H9 (cell line): Measurements from ENCODE around the gene USP14. TPM values are rescaled to one million over a fixed set of nuclear protein-coding genes. Genes with fewer than 3 reads are reported as not detected.

ENCODE experiments used
- DNase-seq: peaks from one replicate; pipeline ENCODE4 v3.0.0-alpha.2; 2017
- H2AFZ ChIP-seq: one replicate; pipeline ENCODE4 v1.6.1; 2013; ENCODE audit warnings: mild to moderate bottlenecking, low read length, control low read depth, moderate library complexity
- H2AK5ac ChIP-seq: 2 replicates; pipeline ENCODE4 v1.6.1; 2013; ENCODE audit warnings: low read length, control low read depth, mixed read lengths; ENCODE audit not compliant: insufficient read length
- H2BK120ac ChIP-seq: one replicate; pipeline ENCODE4 v1.6.1; 2013; ENCODE audit warnings: low read depth, mild to moderate bottlenecking, low read length, control low read depth, inconsistent platforms; ENCODE audit not compliant: poor library complexity, severe bottlenecking
- H2BK12ac ChIP-seq: 2 replicates; pipeline ENCODE4 v1.6.1; 2013; ENCODE audit warnings: low read length, control low read depth, mixed read lengths, low read depth; ENCODE audit not compliant: insufficient read length
- H2BK15ac ChIP-seq: 2 replicates; pipeline ENCODE4 v1.6.1; 2013; ENCODE audit warnings: low read depth, low read length, control low read depth
- H2BK20ac ChIP-seq: one replicate; pipeline ENCODE4 v1.6.1; 2013; ENCODE audit warnings: low read depth, mild to moderate bottlenecking, low read length, control low read depth, inconsistent platforms; ENCODE audit not compliant: poor library complexity, severe bottlenecking
- H2BK5ac ChIP-seq: 2 replicates; pipeline ENCODE4 v1.6.1; 2013; ENCODE audit warnings: low read length, control low read depth, mixed read lengths; ENCODE audit not compliant: insufficient read length
- H3K14ac ChIP-seq: 2 replicates; pipeline ENCODE4 v1.6.1; 2013; ENCODE audit warnings: low read length, control low read depth; ENCODE audit not compliant: insufficient read depth
- H3K18ac ChIP-seq: 2 replicates; pipeline ENCODE4 v1.6.1; 2013; ENCODE audit warnings: low read depth, mild to moderate bottlenecking, mixed read lengths, low read length, control low read depth; ENCODE audit not compliant: insufficient read length
- H3K23ac ChIP-seq: 2 replicates; pipeline ENCODE4 v1.6.1; 2013; ENCODE audit warnings: low read length, control low read depth, mixed read lengths, low read depth; ENCODE audit not compliant: insufficient read length
- H3K23me2 ChIP-seq: 2 replicates; pipeline ENCODE4 v1.6.1; 2013; ENCODE audit warnings: low read depth, mild to moderate bottlenecking, mixed read lengths, low read length, control low read depth; ENCODE audit not compliant: insufficient read length, poor library complexity, severe bottlenecking
- H3K27ac ChIP-seq: 2 replicates; pipeline ENCODE4 v1.5.1; 2013; ENCODE audit warnings: low read length, control low read depth, mixed read lengths, low read depth; ENCODE audit not compliant: insufficient read length
- H3K27me3 ChIP-seq: 2 replicates; pipeline ENCODE4 v1.6.1; 2013; ENCODE audit warnings: low read length, control low read depth, inconsistent platforms; ENCODE audit not compliant: insufficient read depth
- H3K4ac ChIP-seq: 2 replicates; pipeline ENCODE4 v1.6.1; 2013; ENCODE audit warnings: low read depth, mild to moderate bottlenecking, control low read depth, inconsistent platforms, low read length, moderate library complexity
- H3K4me1 ChIP-seq: 2 replicates; pipeline ENCODE4 v1.6.1; 2013; ENCODE audit warnings: low read length, control low read depth, inconsistent platforms; ENCODE audit not compliant: insufficient read depth
- H3K4me2 ChIP-seq: 2 replicates; pipeline ENCODE4 v1.6.1; 2013; ENCODE audit warnings: low read length, control low read depth, mixed read lengths; ENCODE audit not compliant: insufficient read length, insufficient read depth
- H3K56ac ChIP-seq: 2 replicates; pipeline ENCODE4 v1.6.1; 2013; ENCODE audit warnings: low read depth, mild to moderate bottlenecking, mixed read lengths, low read length, control low read depth; ENCODE audit not compliant: insufficient read length
- H3K79me1 ChIP-seq: 2 replicates; pipeline ENCODE4 v1.6.1; 2013; ENCODE audit warnings: low read depth, mild to moderate bottlenecking, moderate library complexity, low read length, control low read depth, inconsistent platforms; ENCODE audit not compliant: insufficient read depth, poor library complexity, severe bottlenecking
- H3K79me2 ChIP-seq: 2 replicates; pipeline ENCODE4 v1.6.1; 2013; ENCODE audit warnings: low read length, control low read depth, inconsistent platforms; ENCODE audit not compliant: insufficient read depth
- H3K9ac ChIP-seq: 2 replicates; pipeline ENCODE4 v1.6.1; 2013; ENCODE audit warnings: low read length, control low read depth, mixed read lengths; ENCODE audit not compliant: insufficient read length; ENCODE audit errors: extremely low read depth
- H3K9me3 ChIP-seq: one replicate; pipeline ENCODE4 v1.6.1; 2013; ENCODE audit warnings: low read depth, low read length, inconsistent platforms; ENCODE audit not compliant: control insufficient read depth
- H3T11ph ChIP-seq: one replicate; pipeline ENCODE4 v1.6.1; 2013; ENCODE audit warnings: mild to moderate bottlenecking, low read length, control low read depth, inconsistent platforms
- H4K20me1 ChIP-seq: one replicate; pipeline ENCODE4 v1.6.1; 2013; ENCODE audit not compliant: control insufficient read depth, insufficient read length, insufficient read depth
- H4K5ac ChIP-seq: 2 replicates; pipeline ENCODE4 v1.6.1; 2013; ENCODE audit warnings: low read depth, mild to moderate bottlenecking, mixed read lengths, low read length, control low read depth; ENCODE audit not compliant: insufficient read length
- H4K8ac ChIP-seq: replicated peaks from 2 replicates; pipeline ENCODE4 v1.6.1; 2013; ENCODE audit warnings: low read length, control low read depth, mixed read lengths, low read depth; ENCODE audit not compliant: insufficient read length
- H4K91ac ChIP-seq: 2 replicates; pipeline ENCODE4 v1.6.1; 2013; ENCODE audit warnings: low read depth, mild to moderate bottlenecking, moderate library complexity, mixed read lengths, low read length, control low read depth; ENCODE audit not compliant: insufficient read length
- H3K27ac Mint-ChIP-seq, 3 experiments: 2 replicates in 2 of 3; 3 replicates in 1 of 3; pipeline ENCODE4 v1.8.0; 2020 to 2021; ENCODE audit warnings: mixed read lengths in 3 of 3, mild to moderate bottlenecking in 1 of 3, moderate library complexity in 1 of 3
- H3K27me3 Mint-ChIP-seq: 2 replicates; pipeline ENCODE4 v1.8.0; 2021; ENCODE audit warnings: low read depth, mild to moderate bottlenecking, moderate library complexity, mixed read lengths
- H3K36me3 Mint-ChIP-seq, 3 experiments: 2 replicates in 2 of 3; 3 replicates in 1 of 3; pipeline ENCODE4 v1.8.0; 2020 to 2021; ENCODE audit warnings: low read depth in 3 of 3, mixed read lengths in 3 of 3; ENCODE audit not compliant: insufficient read depth in 1 of 3
- H3K4me1 Mint-ChIP-seq, 2 experiments: 2 replicates each; pipeline ENCODE4 v1.8.0; 2020; ENCODE audit warnings: mixed read lengths in 2 of 2
- H3K4me3 Mint-ChIP-seq, 2 experiments: 2 replicates in 1 of 2; 3 replicates in 1 of 2; pipeline ENCODE4 v1.8.0; 2020 to 2021; ENCODE audit warnings: mild to moderate bottlenecking in 2 of 2, mixed read lengths in 2 of 2, moderate library complexity in 1 of 2
- H3K9me3 Mint-ChIP-seq, 2 experiments: 2 replicates in 1 of 2; 3 replicates in 1 of 2; pipeline ENCODE4 v1.8.0; 2020; ENCODE audit warnings: mild to moderate bottlenecking in 2 of 2, mixed read lengths in 2 of 2, moderate library complexity in 1 of 2
- CTCF ChIP-seq: fragments of 200-600 bp; sonication (generic); conservative IDR thresholded peaks from 3 replicates; pipeline ENCODE4 v1.8.0; 2021; ENCODE audit warnings: antibody characterized with exemption, mild to moderate bottlenecking
- WGBS: extraction: QIAGEN DNeasy Blood & Tissue Kit; methylation state at CpG from one replicate; pipeline ENCODE4 v1.1.7; 2013; ENCODE audit warnings: missing lambda C conversion rate, low lambda C conversion rate, mixed read lengths; ENCODE audit not compliant: insufficient read length; ENCODE audit errors: extremely low coverage; 5-methylcytosine and 5-hydroxymethylcytosine counted together
- total RNA-seq: library from RNA; stranded (reverse); gene quantifications from 2 replicates; pipeline ENCODE4 v1.2.1, GENCODE V29; 2021

USP14 gene
- total RNA-seq, 1 experiment from 2014 or later = 92.1 TPM

GRCh38 chr18:253121-253520 is 94.8 kb downstream of the USP14 start:
- H3K23ac ChIP-seq = no peak overlapping the region
- H3K27ac ChIP-seq = no peak overlapping the region
- H3K9me3 Mint-ChIP-seq = no peaks in the 10 kb centered on the region
- WGBS = no CpG with 5 or more reads among the region's 1 CpG
- H3K4me3 Mint-ChIP-seq = no peak overlapping the region
- H3K27ac Mint-ChIP-seq = no peak overlapping the region
- H4K5ac ChIP-seq = no peak overlapping the region
- no peak overlapping the region for H3K4ac ChIP-seq
- no peak overlapping the region for H3K56ac ChIP-seq
- no peaks in the 10 kb centered on the region for H3K79me1 ChIP-seq
- no peak overlapping the region for H2BK20ac ChIP-seq
- no peak overlapping the region for H3K9ac ChIP-seq
- H4K8ac ChIP-seq = no peak overlapping the region
- no peak overlapping the region for H3K14ac ChIP-seq
- no peak overlapping the region for H3K4me2 ChIP-seq
- H3K27me3 Mint-ChIP-seq = no peaks in the 10 kb centered on the region
- H3K79me2 ChIP-seq = no peaks in the 10 kb centered on the region
- H2AK5ac ChIP-seq = no peak overlapping the region
- H2BK12ac ChIP-seq = no peak overlapping the region
- H2BK15ac ChIP-seq = no peak overlapping the region
- H3K23me2 ChIP-seq = no peaks in the 10 kb centered on the region
- H3K36me3 Mint-ChIP-seq = peaks cover 26 to 84% (median 78%) of the 10 kb centered on the region in 3 experiments; a peak in 6 of 7 replicates
- H3T11ph ChIP-seq = no peak overlapping the region
- H4K20me1 ChIP-seq = no peaks in the 10 kb centered on the region
- H2AFZ ChIP-seq = no peak overlapping the region
- DNase-seq = no peak
- no peak overlapping the region for H3K18ac ChIP-seq
- H3K27me3 ChIP-seq = no peaks in the 10 kb centered on the region
- no peaks in the 10 kb centered on the region for H3K9me3 ChIP-seq
- no peaks in the 10 kb centered on the region for H3K4me1 Mint-ChIP-seq
- no peak overlapping the region for H2BK120ac ChIP-seq
- H3K4me1 ChIP-seq = no peaks in the 10 kb centered on the region
- no peak overlapping the region for H2BK5ac ChIP-seq
- no peak overlapping the region for H4K91ac ChIP-seq
- TF ChIP-seq CTCF = no peak
